Progenitor cell of endocrine pancreas (in vitro differentiated cells): Measurements from ENCODE around the gene DLK1. TPM values are rescaled to one million over a fixed set of nuclear protein-coding genes. Genes with fewer than 3 reads are reported as not detected.
A peak's percentile ranks its signal among the peaks of the same experiment; 100 is the strongest.

Experiments used
- DNase-seq: peaks from one replicate; pipeline ENCODE4 v3.0.0; 2021; ENCODE audit warnings: low spot score; ENCODE audit not compliant: unreplicated experiment
- H3K27ac Mint-ChIP-seq: 2 replicates; pipeline ENCODE4 v1.8.0; 2021; ENCODE audit warnings: mild to moderate bottlenecking, moderate library complexity, mixed read lengths
- H3K27me3 Mint-ChIP-seq: 2 replicates; pipeline ENCODE4 v1.8.0; 2021; ENCODE audit warnings: mixed read lengths
- H3K36me3 Mint-ChIP-seq: 2 replicates; pipeline ENCODE4 v1.8.0; 2022; ENCODE audit warnings: mixed read lengths; ENCODE audit not compliant: insufficient read depth
- H3K4me1 Mint-ChIP-seq: 2 replicates; pipeline ENCODE4 v1.8.0; 2021; ENCODE audit warnings: low read depth, mixed read lengths
- H3K4me3 Mint-ChIP-seq: 2 replicates; pipeline ENCODE4 v1.8.0; 2021; ENCODE audit warnings: low read depth, mild to moderate bottlenecking, moderate library complexity, mixed read lengths
- H3K9me3 Mint-ChIP-seq: 2 replicates; pipeline ENCODE4 v1.8.0; 2021; ENCODE audit warnings: low read depth, mixed read lengths
- total RNA-seq: library from RNA; stranded (reverse); gene quantifications from 2 replicates; pipeline ENCODE4 v1.2.1, GENCODE V29; 2021
- TF ChIP-seq, protein P1 (sequence below): fragments of 200-600 bp; sonication (generic); IDR thresholded peaks from one replicate; pipeline ENCODE4 v1.5.0; 2021; ENCODE audit warnings: antibody characterized with exemption, mild to moderate bottlenecking; ENCODE audit not compliant: unreplicated experiment

Gene DLK1
- total RNA-seq, 1 donor from 2014 or later: 5,856 TPM

DNA sequence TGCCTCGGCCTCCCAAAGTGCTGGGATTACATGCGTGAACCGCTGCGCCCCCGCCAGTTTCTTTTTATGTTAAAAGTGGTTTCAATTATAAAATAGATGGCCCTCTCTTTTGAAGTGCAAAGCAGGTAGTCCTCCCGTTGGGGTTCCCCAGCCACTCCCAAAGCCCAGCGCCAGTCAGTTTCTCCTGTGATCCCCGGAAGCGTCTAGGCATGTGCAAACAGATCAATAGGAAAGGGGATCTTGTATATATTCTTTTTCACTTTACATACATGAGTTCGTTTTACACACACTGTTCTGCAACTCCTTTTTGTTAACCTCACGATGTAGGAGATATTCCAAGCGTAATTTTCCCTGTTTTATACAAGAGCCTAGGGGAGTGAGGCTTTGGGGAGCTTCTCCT is 16.3 kb upstream of the DLK1 start:
- no peak for DNase-seq
- peaks cover 25% of the 10 kb centered on the region for H3K4me1 Mint-ChIP-seq
- no peaks in the 10 kb centered on the region for H3K9me3 Mint-ChIP-seq
- no peak overlapping the region for H3K4me3 Mint-ChIP-seq
- TF ChIP-seq, protein P1, sequence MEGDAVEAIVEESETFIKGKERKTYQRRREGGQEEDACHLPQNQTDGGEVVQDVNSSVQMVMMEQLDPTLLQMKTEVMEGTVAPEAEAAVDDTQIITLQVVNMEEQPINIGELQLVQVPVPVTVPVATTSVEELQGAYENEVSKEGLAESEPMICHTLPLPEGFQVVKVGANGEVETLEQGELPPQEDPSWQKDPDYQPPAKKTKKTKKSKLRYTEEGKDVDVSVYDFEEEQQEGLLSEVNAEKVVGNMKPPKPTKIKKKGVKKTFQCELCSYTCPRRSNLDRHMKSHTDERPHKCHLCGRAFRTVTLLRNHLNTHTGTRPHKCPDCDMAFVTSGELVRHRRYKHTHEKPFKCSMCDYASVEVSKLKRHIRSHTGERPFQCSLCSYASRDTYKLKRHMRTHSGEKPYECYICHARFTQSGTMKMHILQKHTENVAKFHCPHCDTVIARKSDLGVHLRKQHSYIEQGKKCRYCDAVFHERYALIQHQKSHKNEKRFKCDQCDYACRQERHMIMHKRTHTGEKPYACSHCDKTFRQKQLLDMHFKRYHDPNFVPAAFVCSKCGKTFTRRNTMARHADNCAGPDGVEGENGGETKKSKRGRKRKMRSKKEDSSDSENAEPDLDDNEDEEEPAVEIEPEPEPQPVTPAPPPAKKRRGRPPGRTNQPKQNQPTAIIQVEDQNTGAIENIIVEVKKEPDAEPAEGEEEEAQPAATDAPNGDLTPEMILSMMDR: no peak
- peak overlapping the region; percentile 26 for H3K27ac Mint-ChIP-seq
- H3K27me3 Mint-ChIP-seq: peaks cover 16% of the 10 kb centered on the region
- H3K36me3 Mint-ChIP-seq: no peaks in the 10 kb centered on the region

DNA sequence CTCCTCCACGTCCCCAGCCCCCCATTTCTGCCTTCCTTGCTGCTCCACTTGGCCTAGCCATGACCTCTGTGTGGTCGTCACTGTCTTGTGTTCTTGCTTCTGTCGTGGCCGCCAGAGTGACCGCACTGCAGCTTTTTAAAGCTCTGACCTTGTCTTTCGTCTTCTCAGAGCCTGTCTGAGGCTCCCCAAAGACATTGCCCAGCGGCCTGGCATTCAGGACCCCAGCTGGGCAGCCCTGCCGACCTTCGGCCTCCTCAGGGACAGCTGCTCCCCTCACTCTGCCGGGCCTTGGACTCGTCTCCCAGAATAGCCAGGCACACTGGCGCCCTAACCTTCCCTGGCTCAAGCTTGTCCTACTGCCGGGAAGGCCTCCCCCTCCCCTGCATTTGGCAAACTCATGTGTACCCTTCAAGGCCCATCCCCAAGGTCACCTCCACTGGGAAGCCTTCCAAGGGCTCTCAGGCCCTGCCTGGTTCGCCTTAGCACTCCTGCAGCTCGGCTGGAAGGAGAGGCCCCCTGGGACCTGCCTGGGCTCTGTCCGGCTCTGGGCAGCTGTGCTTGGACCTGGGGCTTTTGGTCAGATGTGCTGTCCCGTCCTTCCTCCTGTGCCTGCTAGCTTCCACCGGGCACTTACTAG is 15.7 kb upstream of the DLK1 start:
- Mint-ChIP-seq H3K9me3 (no peaks in the 10 kb centered on the region), H3K4me3 (no peak overlapping the region), H3K27me3 (peaks cover 16% of the 10 kb centered on the region), H3K4me1 (peaks cover 25% of the 10 kb centered on the region), H3K36me3 (no peaks in the 10 kb centered on the region), H3K27ac (peak overlapping the region; percentile 26)
- no peak for DNase-seq
- TF ChIP-seq, protein P1: no peak

DNA sequence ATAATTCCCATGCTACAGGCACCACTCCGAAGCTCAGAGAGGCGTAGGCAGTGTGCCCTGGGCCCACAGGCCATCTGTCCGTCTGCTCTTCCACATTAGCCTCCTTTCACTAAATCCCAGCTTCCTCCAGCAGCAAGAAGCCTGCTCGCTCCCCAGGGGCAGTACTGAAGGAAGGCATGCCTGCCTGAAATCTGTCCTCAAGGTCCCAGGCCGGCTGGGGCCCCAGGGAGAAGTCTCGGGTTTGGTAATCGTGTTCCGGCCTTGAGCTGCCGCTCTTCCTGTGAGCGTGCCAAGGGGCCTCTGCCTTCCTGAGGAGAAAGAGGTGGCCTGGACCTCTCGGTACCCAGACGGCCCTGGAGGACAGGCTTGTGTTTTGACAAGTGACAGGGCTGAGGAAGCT is 15.2 kb upstream of the DLK1 start:
- H3K27ac Mint-ChIP-seq: peak overlapping the region; percentile 22
- peaks cover 4% of the 10 kb centered on the region for H3K9me3 Mint-ChIP-seq
- peaks cover 12% of the 10 kb centered on the region for H3K27me3 Mint-ChIP-seq
- H3K36me3 Mint-ChIP-seq: no peaks in the 10 kb centered on the region
- no peak for DNase-seq
- H3K4me1 Mint-ChIP-seq: peaks cover 25% of the 10 kb centered on the region
- TF ChIP-seq, protein P1: no peak
- no peak overlapping the region for H3K4me3 Mint-ChIP-seq

DNA sequence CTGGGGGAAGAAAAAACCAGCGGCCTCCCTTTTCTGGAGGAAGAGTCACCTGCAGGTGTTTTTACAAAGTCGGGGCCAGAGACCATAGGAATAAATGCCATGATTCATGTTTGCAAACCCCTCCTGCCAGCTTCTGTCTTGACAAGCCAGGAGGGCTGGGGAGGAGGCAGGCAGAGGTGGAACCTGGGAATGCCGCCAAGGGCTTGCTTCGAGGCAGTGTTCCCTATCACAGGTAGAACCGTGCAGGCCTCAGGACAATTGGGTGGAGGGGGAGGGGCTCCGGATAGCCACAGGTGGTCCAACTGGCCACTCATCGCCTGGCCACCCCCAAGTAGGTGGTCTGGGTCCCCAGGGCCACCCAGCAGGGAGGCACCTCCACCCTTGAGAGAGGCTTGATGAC is 14.2 kb upstream of the DLK1 start:
- Mint-ChIP-seq H3K27me3 (peaks cover 9% of the 10 kb centered on the region), H3K9me3 (peaks cover 4% of the 10 kb centered on the region), H3K27ac (no peak overlapping the region), H3K36me3 (no peaks in the 10 kb centered on the region), H3K4me3 (no peak overlapping the region), H3K4me1 (peaks cover 23% of the 10 kb centered on the region)
- no peak for DNase-seq
- TF ChIP-seq, protein P1: no peak

DNA sequence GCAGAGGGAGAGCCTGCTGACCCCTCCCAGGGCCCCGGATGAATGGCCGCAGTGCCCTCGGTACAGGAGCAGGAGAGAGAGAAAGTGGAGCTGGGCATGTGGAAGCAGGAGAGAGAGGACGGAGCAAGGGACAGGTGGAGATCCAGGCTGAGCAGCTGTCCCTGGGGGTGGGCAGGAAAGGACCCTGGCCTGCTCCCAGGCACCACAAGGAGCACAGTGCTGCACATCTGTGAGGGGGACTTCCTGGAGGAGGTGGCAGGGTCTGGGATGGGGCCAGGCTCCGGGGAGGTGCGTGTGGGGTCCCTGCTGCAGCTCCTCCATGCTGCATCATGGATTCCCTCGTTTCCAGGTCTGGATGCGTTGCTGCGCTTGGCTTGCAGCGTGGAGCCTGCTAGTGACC is 13.0 kb upstream of the DLK1 start:
- H3K9me3 Mint-ChIP-seq: peaks cover 4% of the 10 kb centered on the region
- H3K4me3 Mint-ChIP-seq: no peak overlapping the region
- H3K27ac Mint-ChIP-seq: no peak overlapping the region
- H3K27me3 Mint-ChIP-seq: peaks cover 18% of the 10 kb centered on the region
- DNase-seq: no peak
- no peaks in the 10 kb centered on the region for H3K36me3 Mint-ChIP-seq
- TF ChIP-seq, protein P1: no peak
- peaks cover 26% of the 10 kb centered on the region for H3K4me1 Mint-ChIP-seq
